IMR-90 (cell line): ENCODE data around the gene S100B. TPM values are rescaled to one million over a fixed set of nuclear protein-coding genes. Genes with fewer than 3 reads are reported as not detected.
"Not testable (repeated sequence)": the region's sequence is repeated elsewhere in the genome, so short reads cannot be mapped to it uniquely, and the experiment has no call there.

Experiments
- ATAC-seq: fragments of 200-7000 bp; cut with Tn5 transposase; 2 replicates; pipeline ENCODE4 v1.9.1; 2020; ENCODE audit warnings: low read depth, mild to moderate bottlenecking, moderate library complexity
- BruUV-seq: library from RNA; stranded (reverse); fragments of 400-500 nt; replicated peaks from 2 replicates; lab custom pipeline; 2021; lab: Mats Ljungman, UMichigan
- CTCF ChIA-PET: fragments of 300-600 bp; formaldehyde crosslinking; extraction: SDS; loops from one replicate; lab custom pipeline; 2021; ENCODE audit warnings: antibody characterized with exemption; lab: Yijun Ruan, JAX
- POLR2A ChIA-PET: fragments of 300-600 bp; sonication (Branson Sonifier 250); formaldehyde crosslinking; loops from one replicate; lab custom pipeline; 2022; ENCODE audit warnings: antibody characterized with exemption; ENCODE audit not compliant: unreplicated experiment; lab: Charles Lee
- DNase-seq: peaks from one replicate; pipeline ENCODE4 v3.0.0; 2013
- H2AFZ ChIP-seq: replicated peaks from 2 replicates; pipeline ENCODE3; 2013; ENCODE audit warnings: low read length, mild to moderate bottlenecking; ENCODE audit not compliant: poor library complexity
- H2AK5ac ChIP-seq: 2 replicates; pipeline ENCODE4 v1.6.1; 2013; ENCODE audit warnings: low read depth, low read length, inconsistent platforms
- H2AK9ac ChIP-seq: replicated peaks from 2 replicates; pipeline ENCODE3; 2013; ENCODE audit warnings: mild to moderate bottlenecking, low read depth, low read length, moderate library complexity; ENCODE audit not compliant: poor library complexity
- H2BK120ac ChIP-seq: 2 replicates; pipeline ENCODE4 v1.6.1; 2013; ENCODE audit warnings: low read depth, low read length, inconsistent platforms
- H2BK15ac ChIP-seq: 3 replicates; pipeline ENCODE4 v1.6.1; 2013; ENCODE audit warnings: low read depth, low read length, inconsistent platforms
- H2BK20ac ChIP-seq: 2 replicates; pipeline ENCODE4 v1.6.1; 2013; ENCODE audit warnings: low read depth, mild to moderate bottlenecking, inconsistent platforms, low read length, moderate library complexity
- H2BK5ac ChIP-seq: 2 replicates; pipeline ENCODE4 v1.6.1; 2013; ENCODE audit warnings: mild to moderate bottlenecking, low read depth, low read length, inconsistent platforms; ENCODE audit not compliant: poor library complexity, severe bottlenecking
- H3K14ac ChIP-seq: replicated peaks from 2 replicates; pipeline ENCODE4 v1.6.1; 2013; ENCODE audit warnings: low read depth, low read length, inconsistent platforms
- H3K18ac ChIP-seq: 2 replicates; pipeline ENCODE4 v1.6.1; 2013; ENCODE audit warnings: low read depth, low read length, control low read depth
- H3K23ac ChIP-seq: 2 replicates; pipeline ENCODE4 v1.6.1; 2013; ENCODE audit warnings: low read depth, low read length, inconsistent platforms
- H3K27ac ChIP-seq: 2 replicates; pipeline ENCODE4 v1.5.1; 2013; ENCODE audit warnings: mild to moderate bottlenecking, control low read depth, low read length; ENCODE audit not compliant: insufficient read depth
- H3K27me3 ChIP-seq: 2 replicates; pipeline ENCODE4 v1.6.1; 2013; ENCODE audit warnings: low read length; ENCODE audit not compliant: control insufficient read depth, insufficient read depth
- H3K36me3 ChIP-seq: 2 replicates; pipeline ENCODE4 v1.6.1; 2013; ENCODE audit warnings: low read length, mixed read lengths; ENCODE audit not compliant: control insufficient read depth, insufficient read depth
- H3K4ac ChIP-seq: 2 replicates; pipeline ENCODE4 v1.6.1; 2013; ENCODE audit warnings: low read depth, low read length, inconsistent platforms
- H3K4me1 ChIP-seq: 2 replicates; pipeline ENCODE4 v1.6.1; 2013; ENCODE audit warnings: low read length, mixed read lengths; ENCODE audit not compliant: control insufficient read depth, insufficient read depth
- H3K4me2 ChIP-seq: 2 replicates; pipeline ENCODE4 v1.6.1; 2013; ENCODE audit warnings: low read depth, mild to moderate bottlenecking, control low read depth, low read length, moderate library complexity
- H3K4me3 ChIP-seq: 2 replicates; pipeline ENCODE4 v1.5.1; 2013; ENCODE audit warnings: low read depth, mild to moderate bottlenecking, control low read depth, low read length, moderate library complexity; ENCODE audit not compliant: insufficient read depth
- H3K56ac ChIP-seq: 2 replicates; pipeline ENCODE4 v1.6.1; 2013; ENCODE audit warnings: low read length, inconsistent platforms; ENCODE audit not compliant: insufficient read depth; ENCODE audit errors: extremely low read depth
- H3K79me1 ChIP-seq, 2 experiments: 2 replicates each; pipeline ENCODE4 v1.6.1; 2013; ENCODE audit warnings: low read length in 2 of 2, inconsistent platforms in 1 of 2, low read depth in 1 of 2
- H3K9ac ChIP-seq: 2 replicates; pipeline ENCODE4 v1.6.1; 2013; ENCODE audit warnings: low read depth, low read length, control low read depth
- H3K9me1 ChIP-seq: 2 replicates; pipeline ENCODE4 v1.6.1; 2013; ENCODE audit warnings: low read length, inconsistent platforms; ENCODE audit not compliant: insufficient read depth
- H3K9me3 ChIP-seq: 2 replicates; pipeline ENCODE4 v1.6.1; 2013; ENCODE audit warnings: low read length; ENCODE audit not compliant: control insufficient read depth, insufficient read depth
- H4K20me1 ChIP-seq: 2 replicates; pipeline ENCODE4 v1.6.1; 2013; ENCODE audit warnings: low read length, inconsistent platforms; ENCODE audit not compliant: insufficient read depth
- H4K5ac ChIP-seq: 2 replicates; pipeline ENCODE4 v1.6.1; 2013; ENCODE audit warnings: mild to moderate bottlenecking, low read depth, low read length, control low read depth
- H4K8ac ChIP-seq, 2 experiments: 2 replicates each; pipeline ENCODE4 v1.6.1; 2013; ENCODE audit warnings: low read depth in 2 of 2, low read length in 2 of 2, control low read depth in 1 of 2, inconsistent platforms in 1 of 2
- H4K91ac ChIP-seq: 2 replicates; pipeline ENCODE4 v1.6.1; 2013; ENCODE audit warnings: low read depth, low read length, inconsistent platforms; ENCODE audit not compliant: insufficient read depth
- WGBS, 2 experiments: methylation state at CpG; one replicate each; pipeline versions ENCODE4 v1.1.5 to v1.1.7; 2013; ENCODE audit warnings: missing lambda C conversion rate in 2 of 2; ENCODE audit not compliant: insufficient read length in 1 of 2; ENCODE audit errors: extremely low coverage in 2 of 2; 5-methylcytosine and 5-hydroxymethylcytosine counted together
- dilution Hi-C: fragments of 300-500 bp; cut with HindIII; formaldehyde crosslinking; loops from one replicate; pipeline ENCODE4 v1.14.3; 2018; ENCODE audit warnings: low sequenced_read_pairs; ENCODE audit not compliant: unreplicated experiment
- in situ Hi-C: fragments of 300-500 bp; cut with MboI; formaldehyde crosslinking; loops from 3 replicates; pipeline ENCODE4 v1.14.3; 2019; ENCODE audit warnings: low sequenced_read_pairs, inconsistent platforms, mixed read lengths
- intact Hi-C: fragments of 100-400 bp; cut with micrococcal nuclease; formaldehyde crosslinking; loops from 2 replicates; pipeline ENCODE4 v1.10.0; 2022
- polyA plus RNA-seq, 3 experiments: library from polyadenylated mRNA; depleted of rRNA; stranded (reverse); fragments of >200 nt; gene quantifications; 2 replicates each; pipeline ENCODE4 v1.2.3, GENCODE V29; 2012; ENCODE audit warnings: low replicate concordance in 1 of 3
- total RNA-seq: library from RNA; depleted of rRNA; stranded (reverse); fragments of >200 nt; gene quantifications from 2 replicates; pipeline ENCODE4 v1.2.3, GENCODE V29; 2012

The S100B gene
- total and polyA plus RNA-seq, 2 of the 4 experiments (the other 2 are of a cell fraction), result 0.18 to 0.26 TPM

- H2BK120ac ChIP-seq, H3K14ac ChIP-seq, H4K8ac ChIP-seq, POLR2A ChIA-PET, H3K27ac ChIP-seq, H3K4ac ChIP-seq, H4K91ac ChIP-seq, H4K20me1 ChIP-seq, in situ Hi-C loops, H3K4me2 ChIP-seq, H3K9me1 ChIP-seq, H3K9me3 ChIP-seq, H3K4me1 ChIP-seq, H2AFZ ChIP-seq, H3K36me3 ChIP-seq, H2BK20ac ChIP-seq, DNase-seq, H2BK15ac ChIP-seq, H2BK5ac ChIP-seq, H3K23ac ChIP-seq, H2AK5ac ChIP-seq, H2AK9ac ChIP-seq, H3K18ac ChIP-seq, H3K79me1 ChIP-seq, H3K56ac ChIP-seq, CTCF ChIA-PET, H4K5ac ChIP-seq, H3K4me3 ChIP-seq, ATAC-seq, H3K27me3 ChIP-seq, BruUV-seq, H3K9ac ChIP-seq, dilution Hi-C loops, intact Hi-C loops: not testable (repeated sequence)
- WGBS, 2 experiments, result no CpG with 5 or more reads among the region's 2 CpGs
These were observed 26.0 kb upstream of the S100B start for GRCh38 chr21:46630915-46631314.
